ENCODE measurements around the gene FUOM. TPM values are rescaled to one million over a fixed set of nuclear protein-coding genes. Genes with fewer than 3 reads are reported as not detected.

FUOM gene
- total and polyA plus RNA-seq, 10 of the 15 experiments (the other 5 are each of a cell fraction or from before 2014, with no cell fraction given), result 1.8 to 41.7 (median 25.6) TPM

DNA sequence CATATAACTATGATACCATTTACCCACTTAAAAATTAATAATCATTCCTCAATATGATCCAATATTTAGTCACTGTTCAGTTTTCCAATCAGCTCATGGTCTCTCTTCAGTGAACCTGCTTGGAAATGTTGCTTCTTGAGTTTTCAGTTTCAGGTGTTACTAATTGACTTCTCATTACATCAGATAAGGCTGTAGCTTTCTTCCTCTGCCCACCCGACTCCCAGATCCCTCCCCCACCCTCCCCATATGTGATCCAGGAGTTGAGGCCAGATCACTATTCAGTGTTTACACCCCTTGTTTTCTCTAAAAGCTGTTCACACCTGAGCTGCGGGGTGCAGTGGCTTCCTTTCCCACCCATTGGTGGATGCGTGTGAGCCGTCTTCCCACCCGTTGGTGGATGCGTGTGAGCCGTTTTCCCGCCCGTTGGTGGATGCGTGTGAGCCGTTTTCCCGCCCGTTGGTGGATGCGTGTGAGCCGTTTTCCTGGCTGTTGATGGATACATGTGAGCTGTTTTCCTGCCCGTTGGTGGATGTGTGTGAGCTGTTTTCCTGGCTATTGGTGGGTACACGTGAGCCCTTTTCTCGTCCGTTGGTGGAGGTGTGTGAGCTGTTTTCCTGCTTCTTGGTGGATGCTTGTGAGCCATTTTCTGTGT, 32.9 kb upstream of the FUOM start (continued):
- TF ChIP-seq ZZZ3 (IDR thresholded peaks at IDR 0.05; ENCODE audit: control insufficient read depth, insufficient read length, low read depth) (no peak), CBX5 (IDR thresholded peaks at IDR 0.05; ENCODE audit: low read depth) (no peak), POLR2A (IDR thresholded peaks at IDR 0.05; ENCODE audit: low read depth, low read length) (no peak), MTA3 (IDR thresholded peaks at IDR 0.05; ENCODE audit: borderline replicate concordance, low read length) (peak; percentile 6; the same call in 1 of the 2 replicates), SREBF1 (IDR thresholded peaks at IDR 0.05; ENCODE audit: low read length) (no peak), NFYB (IDR thresholded peaks at IDR 0.05; ENCODE audit: insufficient read depth, low read depth, low read length) (no peak)
- TF ChIP-seq, protein P1, sequence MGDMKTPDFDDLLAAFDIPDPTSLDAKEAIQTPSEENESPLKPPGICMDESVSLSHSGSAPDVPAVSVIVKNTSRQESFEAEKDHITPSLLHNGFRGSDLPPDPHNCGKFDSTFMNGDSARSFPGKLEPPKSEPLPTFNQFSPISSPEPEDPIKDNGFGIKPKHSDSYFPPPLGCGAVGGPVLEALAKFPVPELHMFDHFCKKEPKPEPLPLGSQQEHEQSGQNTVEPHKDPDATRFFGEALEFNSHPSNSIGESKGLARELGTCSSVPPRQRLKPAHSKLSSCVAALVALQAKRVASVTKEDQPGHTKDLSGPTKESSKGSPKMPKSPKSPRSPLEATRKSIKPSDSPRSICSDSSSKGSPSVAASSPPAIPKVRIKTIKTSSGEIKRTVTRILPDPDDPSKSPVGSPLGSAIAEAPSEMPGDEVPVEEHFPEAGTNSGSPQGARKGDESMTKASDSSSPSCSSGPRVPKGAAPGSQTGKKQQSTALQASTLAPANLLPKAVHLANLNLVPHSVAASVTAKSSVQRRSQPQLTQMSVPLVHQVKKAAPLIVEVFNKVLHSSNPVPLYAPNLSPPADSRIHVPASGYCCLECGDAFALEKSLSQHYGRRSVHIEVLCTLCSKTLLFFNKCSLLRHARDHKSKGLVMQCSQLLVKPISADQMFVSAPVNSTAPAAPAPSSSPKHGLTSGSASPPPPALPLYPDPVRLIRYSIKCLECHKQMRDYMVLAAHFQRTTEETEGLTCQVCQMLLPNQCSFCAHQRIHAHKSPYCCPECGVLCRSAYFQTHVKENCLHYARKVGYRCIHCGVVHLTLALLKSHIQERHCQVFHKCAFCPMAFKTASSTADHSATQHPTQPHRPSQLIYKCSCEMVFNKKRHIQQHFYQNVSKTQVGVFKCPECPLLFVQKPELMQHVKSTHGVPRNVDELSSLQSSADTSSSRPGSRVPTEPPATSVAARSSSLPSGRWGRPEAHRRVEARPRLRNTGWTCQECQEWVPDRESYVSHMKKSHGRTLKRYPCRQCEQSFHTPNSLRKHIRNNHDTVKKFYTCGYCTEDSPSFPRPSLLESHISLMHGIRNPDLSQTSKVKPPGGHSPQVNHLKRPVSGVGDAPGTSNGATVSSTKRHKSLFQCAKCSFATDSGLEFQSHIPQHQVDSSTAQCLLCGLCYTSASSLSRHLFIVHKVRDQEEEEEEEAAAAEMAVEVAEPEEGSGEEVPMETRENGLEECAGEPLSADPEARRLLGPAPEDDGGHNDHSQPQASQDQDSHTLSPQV (IDR thresholded peaks at IDR 0.05), result no peak
- TF ChIP-seq, protein P2, sequence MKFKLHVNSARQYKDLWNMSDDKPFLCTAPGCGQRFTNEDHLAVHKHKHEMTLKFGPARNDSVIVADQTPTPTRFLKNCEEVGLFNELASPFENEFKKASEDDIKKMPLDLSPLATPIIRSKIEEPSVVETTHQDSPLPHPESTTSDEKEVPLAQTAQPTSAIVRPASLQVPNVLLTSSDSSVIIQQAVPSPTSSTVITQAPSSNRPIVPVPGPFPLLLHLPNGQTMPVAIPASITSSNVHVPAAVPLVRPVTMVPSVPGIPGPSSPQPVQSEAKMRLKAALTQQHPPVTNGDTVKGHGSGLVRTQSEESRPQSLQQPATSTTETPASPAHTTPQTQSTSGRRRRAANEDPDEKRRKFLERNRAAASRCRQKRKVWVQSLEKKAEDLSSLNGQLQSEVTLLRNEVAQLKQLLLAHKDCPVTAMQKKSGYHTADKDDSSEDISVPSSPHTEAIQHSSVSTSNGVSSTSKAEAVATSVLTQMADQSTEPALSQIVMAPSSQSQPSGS (IDR thresholded peaks at IDR 0.05; ENCODE audit: low read length), result no peak
